ENCODE measurements around the gene CYP2W1. TPM values are rescaled to one million over a fixed set of nuclear protein-coding genes. Genes with fewer than 3 reads are reported as not detected.

Gene CYP2W1
- total and polyA plus RNA-seq, 2 donors (not counting 3 experiments of a cell fraction or from before 2014, with no cell fraction given), result not detected

- peak overlapping the region; percentile 87 for H3K27ac ChIP-seq (ENCODE audit: insufficient read depth, low read depth, low read length)
- peaks cover 9% of the 10 kb centered on the region for H3K4me1 ChIP-seq (ENCODE audit: control insufficient read depth, extremely low read depth, insufficient read depth, low read length)
- no peak for FAIRE-seq
- H4K20me1 ChIP-seq (replicated peaks; ENCODE audit: control insufficient read depth, extremely low read depth, insufficient read depth, low read length), result no peaks in the 10 kb centered on the region
- peak overlapping the region; percentile 63 to 93 (median 78) for H3K4me3 ChIP-seq (replicated peaks in 1 of 3; ENCODE audit: insufficient read depth in 1 of 3, low read depth in 1 of 3, low read length in 3 of 3)
- no peaks in the 10 kb centered on the region for H3K9me1 ChIP-seq (replicated peaks; ENCODE audit: control insufficient read depth, extremely low read depth, insufficient read depth, low read length)
- intact Hi-C loops (cut with micrococcal nuclease) (no loop called here), dilution Hi-C loops (cut with MboI; ENCODE audit: extremely low pct_ligation_motif_present, low sequenced_read_pairs) (no loop called here)
- peaks cover 45% of the 10 kb centered on the region for H3K79me2 ChIP-seq (ENCODE audit: control insufficient read depth, insufficient read depth, low read length)
- TF ChIP-seq CTCF (IDR thresholded peaks at IDR 0.05; ENCODE audit: extremely low read depth in 1 of 2, insufficient read depth in 1 of 2, low read depth in 1 of 2, low read length in 2 of 2), result no peak
- TF ChIP-seq MYC (IDR thresholded peaks at IDR 0.05; ENCODE audit: low read depth, low read length), result no peak
- TF ChIP-seq EZH2 (IDR thresholded peaks at IDR 0.05; ENCODE audit: borderline replicate concordance, low read depth, low read length, severe bottlenecking), result no peak
- TF ChIP-seq POLR2AphosphoS5 (IDR thresholded peaks at IDR 0.05; ENCODE audit: insufficient read depth, low read depth, low read length), result no peak
- TF ChIP-seq MAX (IDR thresholded peaks at IDR 0.05; ENCODE audit: insufficient read depth, insufficient read length), result no peak
- no peak for TF ChIP-seq GATA2 (IDR thresholded peaks at IDR 0.05; ENCODE audit: insufficient read depth, insufficient read length, low read depth, low read length)
- no peak for TF ChIP-seq POLR2A (IDR thresholded peaks at IDR 0.05; ENCODE audit: low read depth, low read length)
- TF ChIP-seq FOS (IDR thresholded peaks at IDR 0.05; ENCODE audit: borderline replicate concordance, insufficient read depth, low read length), result no peak
- no peak for TF ChIP-seq JUN (IDR thresholded peaks at IDR 0.05; ENCODE audit: borderline replicate concordance, insufficient read depth, insufficient read length, low read depth)
- peak overlapping the region; percentile 98 for H3K4me2 ChIP-seq (ENCODE audit: insufficient read depth, low read length)
- ChIA-PET CTCF (interaction anchor here (1.3 to 1.7 kb wide), 3 partner anchors 14 to 150 kb away, joined by 3 to 5 read pairs (median 5); no protein-coding TSS in a partner anchor), POLR2A (interaction anchor here (1.0 kb wide), 1 partner anchor 48 kb away, joined by 3 read pairs; no protein-coding TSS in a partner anchor)
- no TSS peak for BruUV-seq (replicated peaks)
- DNase-seq (ENCODE audit: low read depth, low spot score), result no peak
- no peak overlapping the region for H2AFZ ChIP-seq (ENCODE audit: low read depth, low read length)
- H3K9me3 ChIP-seq (replicated peaks; ENCODE audit: control insufficient read depth, insufficient read depth, low read length), result no peaks in the 10 kb centered on the region
- H3K27me3 ChIP-seq (ENCODE audit: control insufficient read depth in 2 of 2, insufficient read depth in 2 of 2, low read length in 2 of 2), result no peaks in the 10 kb centered on the region
- H3K36me3 ChIP-seq (ENCODE audit: control insufficient read depth in 2 of 2, extremely low read depth in 1 of 2, insufficient read depth in 2 of 2, low read length in 2 of 2), result peaks cover 11 to 12% of the 10 kb centered on the region in 2 experiments
- H3K9ac ChIP-seq (replicated peaks; ENCODE audit: extremely low read depth, insufficient read depth, low read length), result peak overlapping the region; percentile 95
Measured at GRCh38 chr7:974172-974571, 8.8 kb upstream of the CYP2W1 start.

Measured in endothelial cell of umbilical vein (primary cell).